Measurements from ENCODE around the gene ENTPD2.

DNA sequence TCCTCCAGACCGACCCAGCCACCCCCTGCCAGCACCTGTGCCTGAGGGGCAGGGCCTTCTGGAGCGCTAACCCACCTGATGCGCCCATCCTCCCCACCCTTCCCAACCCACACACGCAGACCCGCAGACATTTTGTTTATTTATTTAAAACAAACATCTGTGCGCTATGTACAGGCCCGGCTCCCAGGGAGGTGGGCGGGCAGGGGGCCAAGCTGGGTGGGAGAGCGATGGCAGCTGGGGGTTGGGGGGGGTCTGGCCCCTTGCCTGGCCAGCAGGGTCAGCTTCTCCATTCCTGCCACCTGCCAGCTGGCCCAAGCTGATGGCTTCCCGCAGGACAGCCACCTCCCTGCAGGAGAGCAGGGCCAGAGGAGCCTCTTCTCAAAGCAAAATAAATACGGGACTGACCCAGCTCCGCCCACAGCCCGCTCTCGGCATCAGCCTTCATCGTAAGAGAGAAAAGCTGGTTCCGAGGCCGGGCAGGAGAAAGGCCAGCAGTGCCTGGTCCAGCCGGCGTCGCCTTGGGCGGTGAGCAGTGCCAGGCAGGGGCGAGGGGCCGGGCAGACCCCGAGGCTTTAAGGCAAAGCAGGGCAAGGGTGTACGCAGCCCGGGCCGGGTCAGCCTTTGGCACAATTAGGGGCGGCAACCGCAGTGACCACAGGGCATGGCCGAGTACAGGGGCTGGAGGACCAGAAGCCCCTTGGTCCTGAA is 46.6 kb downstream of the ENTPD2 start:
- TF ChIP-seq CTCF (IDR thresholded peaks at IDR 0.05) = no peak
- TF ChIP-seq POLR2AphosphoS5 (IDR thresholded peaks at IDR 0.05) = no peak
- no peak for TF ChIP-seq POLR2A (IDR thresholded peaks at IDR 0.05)
